Upper lobe of left lung (tissue), 6 donors: Measurements from ENCODE around the gene PLIN3. TPM values are rescaled to one million over a fixed set of nuclear protein-coding genes. Genes with fewer than 3 reads are reported as not detected.
"Not testable (repeated sequence)": the region's sequence is repeated elsewhere in the genome, so short reads cannot be mapped to it uniquely, and the experiment has no call there.

Source experiments
- ATAC-seq, 2 donors: fragments of 200-7000 bp; cut with Tn5 transposase; one replicate each; pipeline ENCODE4 v1.9.1; 2022; ENCODE audit warnings: mild to moderate bottlenecking in 2 of 2, moderate library complexity in 2 of 2; ENCODE audit not compliant: low FRiP score in 2 of 2
- DNase-seq, 2 donors: peaks; one replicate each; pipeline ENCODE4 v3.0.0-alpha.2; 2019 to 2020
- H3K27ac ChIP-seq, 4 donors: fragments of 200-600 bp; sonication (generic); one replicate each; pipeline ENCODE4 v1.5.1; 2016 to 2019
- H3K27me3 ChIP-seq, 4 donors: fragments of 200-600 bp; sonication (generic); one replicate each; pipeline ENCODE4 v1.5.1; 2017 to 2019
- H3K36me3 ChIP-seq, 4 donors: fragments of 200-600 bp; sonication (generic); one replicate each; pipeline ENCODE4 v1.5.1; 2016 to 2019
- H3K4me1 ChIP-seq, 4 donors: fragments of 200-600 bp; sonication (generic); one replicate each; pipeline ENCODE4 v1.5.1; 2018 to 2019
- H3K4me3 ChIP-seq, 4 donors: fragments of 200-600 bp; sonication (generic); one replicate each; pipeline ENCODE4 v1.5.1; 2017 to 2019; ENCODE audit warnings: mild to moderate bottlenecking in 2 of 4, moderate library complexity in 1 of 4
- H3K9me3 ChIP-seq, 4 donors: fragments of 200-600 bp; sonication (generic); one replicate each; pipeline ENCODE4 v1.5.1; 2018 to 2019
- EP300 ChIP-seq, 4 donors: sonication (generic); formaldehyde crosslinking; IDR thresholded peaks; one replicate each; pipeline ENCODE4 v1.5.1; 2017; ENCODE audit warnings: antibody characterized with exemption in 4 of 4, control low read depth in 2 of 4
- POLR2A ChIP-seq, 4 donors: fragments of 450-650 bp; IDR thresholded peaks; one replicate each; pipeline ENCODE4 v1.5.1; 2016 to 2017; ENCODE audit warnings: antibody characterized with exemption in 4 of 4, mild to moderate bottlenecking in 2 of 4
- POLR2AphosphoS5 ChIP-seq, 2 donors: sonication (generic); formaldehyde crosslinking; IDR thresholded peaks; one replicate each; pipeline ENCODE4 v1.5.1; 2017; ENCODE audit warnings: antibody characterized with exemption in 2 of 2
- WGBS, 2 donors: methylation state at CpG; one replicate each; pipeline ENCODE4 v1.1.5; 2017 to 2018; 5-methylcytosine and 5-hydroxymethylcytosine counted together
- total RNA-seq, 6 donors: library from RNA; depleted of rRNA in 4 of 6; stranded (reverse); fragments of >200 nt in 4 of 6; gene quantifications; one replicate each; pipeline versions ENCODE4 v1.1.0 to v1.2.1, GENCODE V29; 2016 to 2021
- TF ChIP-seq, protein P1 (sequence below), 6 experiments: fragments of 450-650 bp in 4 of 6; fragments of 200-600 bp in 2 of 6; sonication (generic) in 2 of 6; IDR thresholded peaks; one replicate each; pipeline ENCODE4 v1.5.1; 2016 to 2019; ENCODE audit warnings: antibody characterized with exemption in 6 of 6
- donor health status: DM: no; HTN: no; CAD: no; lungs with moderate emphysema.
- donor health status: DM: no; HTN: yes; CAD: no; lungs with severe emphysema.

Gene PLIN3
- total RNA-seq, 6 donors from 2014 or later = 29.3 to 55.1 (median 38.4) TPM

DNA sequence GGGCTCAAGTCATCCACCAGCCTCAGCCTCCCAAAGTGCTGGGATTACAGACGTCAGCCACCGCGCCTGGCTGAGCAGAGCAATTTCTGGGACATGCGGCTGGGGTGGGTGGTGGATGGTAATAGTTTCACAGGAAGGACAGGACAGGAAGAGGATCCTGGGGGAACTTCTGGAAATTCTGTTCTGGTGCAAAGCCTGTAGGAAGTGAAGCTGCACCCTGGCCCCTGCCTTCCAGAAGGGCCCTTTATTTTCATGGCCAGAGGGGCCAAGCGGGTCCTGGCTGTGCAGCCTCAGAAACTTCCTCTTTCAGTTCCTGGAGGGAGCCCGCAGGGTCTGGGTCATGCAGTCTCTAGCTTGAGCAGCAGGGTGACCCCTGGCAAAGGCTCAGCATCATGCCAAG is 60.3 kb downstream of the PLIN3 start:
- Histone ChIP-seq H3K4me3 (no peak overlapping the region), H3K27ac (peak overlapping the region in 3 of 4 donors; percentile 26 to 44 (median 30)), H3K4me1 (peaks cover 11 to 27% (median 19%) of the 10 kb centered on the region in 4 donors), H3K36me3 (no peaks in the 10 kb centered on the region), H3K9me3 (no peaks in the 10 kb centered on the region), H3K27me3 (no peaks in the 10 kb centered on the region)
- DNase-seq (peak in 1 of 2 donors; percentile 66), ATAC-seq (peak in 1 of 2 donors; percentile 63)
- WGBS, 2 donors = 69 to 70% methylated on average over 5 to 6 of the region's 6 CpGs
- no peak for TF ChIP-seq POLR2AphosphoS5 (IDR thresholded peaks at IDR 0.05)
- no peak for TF ChIP-seq EP300 (IDR thresholded peaks at IDR 0.05)
- TF ChIP-seq, protein P1, sequence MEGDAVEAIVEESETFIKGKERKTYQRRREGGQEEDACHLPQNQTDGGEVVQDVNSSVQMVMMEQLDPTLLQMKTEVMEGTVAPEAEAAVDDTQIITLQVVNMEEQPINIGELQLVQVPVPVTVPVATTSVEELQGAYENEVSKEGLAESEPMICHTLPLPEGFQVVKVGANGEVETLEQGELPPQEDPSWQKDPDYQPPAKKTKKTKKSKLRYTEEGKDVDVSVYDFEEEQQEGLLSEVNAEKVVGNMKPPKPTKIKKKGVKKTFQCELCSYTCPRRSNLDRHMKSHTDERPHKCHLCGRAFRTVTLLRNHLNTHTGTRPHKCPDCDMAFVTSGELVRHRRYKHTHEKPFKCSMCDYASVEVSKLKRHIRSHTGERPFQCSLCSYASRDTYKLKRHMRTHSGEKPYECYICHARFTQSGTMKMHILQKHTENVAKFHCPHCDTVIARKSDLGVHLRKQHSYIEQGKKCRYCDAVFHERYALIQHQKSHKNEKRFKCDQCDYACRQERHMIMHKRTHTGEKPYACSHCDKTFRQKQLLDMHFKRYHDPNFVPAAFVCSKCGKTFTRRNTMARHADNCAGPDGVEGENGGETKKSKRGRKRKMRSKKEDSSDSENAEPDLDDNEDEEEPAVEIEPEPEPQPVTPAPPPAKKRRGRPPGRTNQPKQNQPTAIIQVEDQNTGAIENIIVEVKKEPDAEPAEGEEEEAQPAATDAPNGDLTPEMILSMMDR (IDR thresholded peaks at IDR 0.05) = no peak
- TF ChIP-seq POLR2A (IDR thresholded peaks at IDR 0.05) = no peak

DNA sequence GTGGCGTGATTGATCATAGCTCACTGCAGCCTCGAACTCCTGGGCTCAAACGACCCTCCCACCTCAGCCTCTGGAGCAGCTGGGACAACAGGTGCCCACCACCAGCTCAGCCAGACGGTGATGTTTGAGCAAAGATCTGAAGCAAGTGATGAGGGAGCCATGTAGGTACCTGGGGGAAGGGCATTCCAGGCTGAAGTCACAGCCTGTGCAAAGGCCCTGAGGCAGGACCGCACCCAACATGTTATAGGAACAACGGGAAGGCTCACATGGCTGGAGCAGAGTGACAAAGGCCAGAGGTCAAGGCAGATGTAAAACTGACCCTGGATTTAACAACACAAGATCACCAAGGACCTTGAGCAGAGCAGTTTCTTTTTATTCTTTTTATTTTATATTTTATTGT is 61.1 kb downstream of the PLIN3 start:
- Histone ChIP-seq H3K27ac (no peak overlapping the region), H3K27me3 (no peaks in the 10 kb centered on the region)

DNA sequence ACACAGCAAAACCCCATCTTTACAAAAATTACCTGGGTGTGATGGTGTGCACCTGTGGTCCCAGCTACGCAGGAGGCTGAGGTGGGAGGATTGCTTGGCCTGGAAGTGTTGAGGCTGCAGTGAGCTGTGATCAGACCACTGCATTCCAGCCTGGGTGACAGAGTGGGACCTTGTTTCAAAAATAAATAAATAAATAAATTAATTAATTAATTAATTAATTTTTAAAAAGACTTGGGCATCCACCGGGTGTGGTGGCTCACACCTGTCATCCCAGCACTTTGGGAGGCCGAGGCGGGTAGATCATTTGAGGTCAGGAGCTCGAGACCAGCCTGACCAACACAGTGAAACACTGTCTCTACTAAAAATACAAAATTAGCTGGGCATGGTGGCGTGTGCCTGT is 62.3 kb downstream of the PLIN3 start:
- not testable (repeated sequence) for H3K27ac ChIP-seq, H3K27me3 ChIP-seq, H3K36me3 ChIP-seq, H3K4me3 ChIP-seq, H3K9me3 ChIP-seq, ATAC-seq, DNase-seq
- 87 to 92% methylated on average over 6 of the region's 6 CpGs for WGBS, 2 donors
- H3K4me1 ChIP-seq = peaks cover 7 to 24% (median 18%) of the 10 kb centered on the region in 4 donors

More for the DNA sequence above, 61.1 kb downstream of the PLIN3 start:
- 85 to 87% methylated on average over 3 to 6 of the region's 6 CpGs for WGBS, 2 donors
- Histone ChIP-seq H3K9me3 (no peaks in the 10 kb centered on the region), H3K4me1 (peaks cover 7 to 24% (median 13%) of the 10 kb centered on the region in 4 donors), H3K4me3 (no peak overlapping the region), H3K36me3 (no peaks in the 10 kb centered on the region)
- ATAC-seq (no peak), DNase-seq (no peak)
- no peak for TF ChIP-seq EP300 (IDR thresholded peaks at IDR 0.05)
- TF ChIP-seq POLR2AphosphoS5 (IDR thresholded peaks at IDR 0.05) = no peak
- TF ChIP-seq, protein P1 (IDR thresholded peaks at IDR 0.05) = no peak
- no peak for TF ChIP-seq POLR2A (IDR thresholded peaks at IDR 0.05)

DNA sequence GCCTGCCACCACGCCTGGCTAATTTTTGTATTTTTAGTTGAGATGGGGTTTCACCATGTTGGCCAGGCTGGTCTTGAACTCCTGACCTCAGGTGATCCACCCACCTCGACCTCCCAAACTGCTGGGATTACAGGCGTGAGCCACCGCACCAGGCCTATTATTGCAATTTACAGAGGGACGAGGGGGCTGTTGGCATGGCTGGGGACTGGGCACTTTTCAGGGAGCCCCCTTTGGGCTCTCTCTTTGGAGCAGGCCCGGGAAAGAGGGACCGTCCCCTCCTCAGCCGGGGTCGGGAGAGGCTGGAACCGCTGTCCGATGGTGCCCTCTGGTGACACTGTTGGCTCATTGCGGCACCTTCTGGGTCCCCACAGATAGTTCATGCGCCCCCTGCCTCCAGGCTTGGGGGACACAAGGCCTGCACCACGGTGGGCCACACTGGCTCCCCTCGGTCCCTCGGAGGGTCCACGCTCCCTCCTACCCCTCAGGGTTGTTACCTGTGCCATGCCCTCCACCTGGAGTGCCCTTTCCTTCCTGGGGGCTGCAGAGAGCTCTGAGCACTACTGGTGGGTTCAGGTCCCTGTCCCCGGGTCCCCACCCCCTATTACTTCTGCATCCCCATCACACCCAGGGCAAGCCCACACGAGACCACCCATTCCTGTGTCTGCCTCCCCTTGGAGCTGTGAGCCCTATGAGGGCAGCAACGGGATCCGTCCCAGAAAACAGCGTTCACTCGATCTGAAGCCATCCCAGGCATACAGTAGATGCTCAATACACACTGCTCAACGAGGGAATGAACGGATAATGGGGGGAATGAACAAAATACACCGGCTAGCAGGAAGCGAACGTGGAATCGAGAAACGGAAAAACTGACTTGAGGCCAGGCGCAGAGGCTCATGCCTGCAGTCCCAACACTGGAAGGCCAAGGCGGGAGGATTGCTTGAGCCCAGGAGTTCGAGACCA is 63.5 kb downstream of the PLIN3 start:
- H3K27me3 ChIP-seq = no peaks in the 10 kb centered on the region
- H3K36me3 ChIP-seq = peaks cover 0 to 3% (median 0%) of the 10 kb centered on the region in 4 donors
- ATAC-seq (peak; percentile 43 to 78), DNase-seq (peak; percentile 54 to 62)
- H3K9me3 ChIP-seq = no peaks in the 10 kb centered on the region
- peaks cover 4 to 14% (median 13%) of the 10 kb centered on the region in 4 donors for H3K4me1 ChIP-seq
- H3K27ac ChIP-seq = no peak overlapping the region
- 47 to 65% methylated on average over 22 to 33 of the region's 33 CpGs for WGBS, 2 donors
- no peak overlapping the region for H3K4me3 ChIP-seq
- TF ChIP-seq, protein P1 (IDR thresholded peaks at IDR 0.05) = peak; percentile 62 to 87 (median 70)
- TF ChIP-seq EP300 (IDR thresholded peaks at IDR 0.05) = no peak

DNA sequence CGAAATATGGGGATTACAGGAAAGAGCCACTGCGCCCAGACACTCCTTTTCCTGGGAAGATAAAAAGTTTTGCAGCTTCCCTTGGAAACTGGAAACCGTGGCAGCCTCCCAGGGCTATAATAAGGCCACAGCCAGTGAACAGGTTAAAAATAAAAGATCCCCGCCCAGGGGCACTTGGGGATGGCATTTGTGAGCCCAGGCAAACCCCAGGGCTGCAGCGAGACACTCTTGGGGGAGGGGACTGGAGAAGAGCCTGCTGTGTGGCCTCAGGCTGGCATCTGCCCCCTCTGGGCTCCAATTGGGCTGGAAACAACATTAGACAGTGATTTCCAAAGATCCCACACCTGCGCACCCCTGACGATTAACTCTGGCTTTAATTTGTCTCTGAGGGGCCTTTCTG is 64.8 kb downstream of the PLIN3 start:
- ATAC-seq (no peak), DNase-seq (no peak)
- Histone ChIP-seq H3K4me1 (peaks cover 4 to 14% (median 9%) of the 10 kb centered on the region in 4 donors), H3K36me3 (peaks cover 0 to 9% (median 0%) of the 10 kb centered on the region in 4 donors), H3K27me3 (no peaks in the 10 kb centered on the region), H3K27ac (no peak overlapping the region), H3K4me3 (no peak overlapping the region), H3K9me3 (no peaks in the 10 kb centered on the region)
- TF ChIP-seq POLR2A (IDR thresholded peaks at IDR 0.05) = no peak
- no peak for TF ChIP-seq EP300 (IDR thresholded peaks at IDR 0.05)
- TF ChIP-seq, protein P1 (IDR thresholded peaks at IDR 0.05) = no peak
- TF ChIP-seq POLR2AphosphoS5 (IDR thresholded peaks at IDR 0.05) = no peak
- WGBS, 2 donors = 76 to 84% methylated on average over 7 of the region's 7 CpGs
